Loucy (cell line): Measurements from ENCODE around the gene RANBP3.
"Not testable (repeated sequence)": the region's sequence is repeated elsewhere in the genome, so short reads cannot be mapped to it uniquely, and the experiment has no call there.

Experiments used
- H2AFZ ChIP-seq: fragments of 200-600 bp; sonication (generic); 2 replicates; pipeline ENCODE4 v1.6.0; 2016; ENCODE audit warnings: antibody characterized with exemption, mild to moderate bottlenecking, low read length, moderate library complexity
- H3F3A ChIP-seq: fragments of 200-600 bp; 2 replicates; pipeline ENCODE4 v1.6.0; 2016; ENCODE audit warnings: antibody characterized with exemption, low read depth, mild to moderate bottlenecking
- H3K27me3 ChIP-seq: fragments of 200-600 bp; sonication (generic); 2 replicates; pipeline ENCODE4 v1.6.1; 2014; ENCODE audit warnings: low read length, mild to moderate bottlenecking; ENCODE audit not compliant: insufficient read depth, poor library complexity, severe bottlenecking
- H3K36me3 ChIP-seq: fragments of 200-600 bp; sonication (generic); 2 replicates; pipeline ENCODE4 v1.6.1; 2016; ENCODE audit warnings: low read length; ENCODE audit not compliant: insufficient read depth
- H3K4me1 ChIP-seq: fragments of 200-600 bp; sonication (generic); 2 replicates; pipeline ENCODE4 v1.5.1; 2014; ENCODE audit warnings: low read length, mild to moderate bottlenecking; ENCODE audit not compliant: insufficient read depth, poor library complexity, severe bottlenecking
- H3K4me2 ChIP-seq: fragments of 200-600 bp; sonication (generic); 2 replicates; pipeline ENCODE4 v1.6.0; 2014; ENCODE audit warnings: antibody characterized with exemption, low read length, low read depth, mild to moderate bottlenecking; ENCODE audit not compliant: poor library complexity, severe bottlenecking
- H3K4me3 ChIP-seq: fragments of 200-600 bp; sonication (generic); 2 replicates; pipeline ENCODE4 v1.5.1; 2014; ENCODE audit warnings: low read length, mild to moderate bottlenecking, mixed read lengths; ENCODE audit not compliant: poor library complexity, severe bottlenecking
- H3K79me2 ChIP-seq: fragments of 200-600 bp; sonication (generic); 2 replicates; pipeline ENCODE4 v1.6.1; 2014; ENCODE audit warnings: low read length; ENCODE audit not compliant: insufficient read depth
- H3K9ac ChIP-seq: fragments of 200-600 bp; sonication (generic); 2 replicates; pipeline ENCODE4 v1.6.0; 2014; ENCODE audit warnings: mild to moderate bottlenecking, low read depth, low read length, moderate library complexity; ENCODE audit not compliant: poor library complexity, severe bottlenecking
- H3K9me2 ChIP-seq: fragments of 200-600 bp; sonication (generic); replicated peaks from 2 replicates; pipeline ENCODE4 v1.6.1; 2016; ENCODE audit warnings: low read depth, low read length, mixed read lengths
- H3K9me3 ChIP-seq: fragments of 200-600 bp; sonication (generic); 2 replicates; pipeline ENCODE4 v1.6.1; 2014; ENCODE audit warnings: mild to moderate bottlenecking, antibody characterized with exemption, low read length, low read depth; ENCODE audit not compliant: insufficient read depth
- H4K20me1 ChIP-seq: fragments of 200-600 bp; sonication (generic); 2 replicates; pipeline ENCODE4 v1.6.0; 2014; ENCODE audit warnings: antibody characterized with exemption, low read length, mild to moderate bottlenecking; ENCODE audit not compliant: insufficient read depth, poor library complexity, severe bottlenecking
- CTCF ChIP-seq: fragments of 200-600 bp; sonication (generic); conservative IDR thresholded peaks from 2 replicates; pipeline ENCODE4 v1.5.1; 2014; ENCODE audit warnings: mild to moderate bottlenecking, antibody characterized with exemption, low read length
- EZH2phosphoT487 ChIP-seq: fragments of 200-600 bp; IDR thresholded peaks from 2 replicates; pipeline ENCODE4 v1.6.1; 2018; ENCODE audit warnings: antibody characterized with exemption, mild to moderate bottlenecking, moderate library complexity, borderline replicate concordance

Gene RANBP3

GRCh38 chr19:5977785-5978605, at the start of gene RANBP3:
Gene RANBP3, minus strand, starts transcription at chr19:5978140. Its CDS starts 58 bp downstream, at chr19:5978082.
- Histone ChIP-seq H3K4me1 (peaks cover 47% of the 10 kb centered on the region), H3K9me3 (no peaks in the 10 kb centered on the region), H3K79me2 (peaks cover 83% of the 10 kb centered on the region), H3K9me2 (no peaks in the 10 kb centered on the region), H3K36me3 (no peaks in the 10 kb centered on the region), H2AFZ (peak within 1 kb of the TSS; percentile 87), H3K9ac (peak within 1 kb of the TSS; percentile 93), H3K4me3 (peak within 1 kb of the TSS; percentile 89), H3K27me3 (no peaks in the 10 kb centered on the region), H3F3A (peaks cover 2% of the 10 kb centered on the region; the same call in 1 of the 2 replicates), H3K4me2 (peak within 1 kb of the TSS; percentile 100), H4K20me1 (peaks cover 52% of the 10 kb centered on the region)
- TF ChIP-seq EZH2phosphoT487, result no peak
- TF ChIP-seq CTCF, result no peak

- no peaks in the 10 kb centered on the region for H3K27me3 ChIP-seq
- no peaks in the 10 kb centered on the region for H3K9me3 ChIP-seq
- no peaks in the 10 kb centered on the region for H3K79me2 ChIP-seq
- H3K4me3 ChIP-seq, result no peak overlapping the region
- TF ChIP-seq CTCF, result no peak
- TF ChIP-seq EZH2phosphoT487, result no peak
- no peaks in the 10 kb centered on the region for H3K36me3 ChIP-seq
- H3K9ac ChIP-seq, result no peak overlapping the region
- H2AFZ ChIP-seq, result no peak overlapping the region
- H4K20me1 ChIP-seq, result no peaks in the 10 kb centered on the region
- H3K4me2 ChIP-seq, result no peak overlapping the region
- no peaks in the 10 kb centered on the region for H3F3A ChIP-seq
- no peaks in the 10 kb centered on the region for H3K4me1 ChIP-seq
- H3K9me2 ChIP-seq, result no peaks in the 10 kb centered on the region
Observed at GRCh38 chr19:6026390-6027227, 48.7 kb upstream of the RANBP3 start.

GRCh38 chr19:6024756-6025155, 46.8 kb upstream of the RANBP3 start:
- H2AFZ ChIP-seq, H3F3A ChIP-seq, H3K36me3 ChIP-seq, H3K4me1 ChIP-seq, H3K4me2 ChIP-seq, H3K9me3 ChIP-seq, H3K79me2 ChIP-seq, H3K9ac ChIP-seq, H3K27me3 ChIP-seq, H3K4me3 ChIP-seq, H4K20me1 ChIP-seq, H3K9me2 ChIP-seq: not testable (repeated sequence)
